Measurements from ENCODE around the gene SPNS3.

DNA sequence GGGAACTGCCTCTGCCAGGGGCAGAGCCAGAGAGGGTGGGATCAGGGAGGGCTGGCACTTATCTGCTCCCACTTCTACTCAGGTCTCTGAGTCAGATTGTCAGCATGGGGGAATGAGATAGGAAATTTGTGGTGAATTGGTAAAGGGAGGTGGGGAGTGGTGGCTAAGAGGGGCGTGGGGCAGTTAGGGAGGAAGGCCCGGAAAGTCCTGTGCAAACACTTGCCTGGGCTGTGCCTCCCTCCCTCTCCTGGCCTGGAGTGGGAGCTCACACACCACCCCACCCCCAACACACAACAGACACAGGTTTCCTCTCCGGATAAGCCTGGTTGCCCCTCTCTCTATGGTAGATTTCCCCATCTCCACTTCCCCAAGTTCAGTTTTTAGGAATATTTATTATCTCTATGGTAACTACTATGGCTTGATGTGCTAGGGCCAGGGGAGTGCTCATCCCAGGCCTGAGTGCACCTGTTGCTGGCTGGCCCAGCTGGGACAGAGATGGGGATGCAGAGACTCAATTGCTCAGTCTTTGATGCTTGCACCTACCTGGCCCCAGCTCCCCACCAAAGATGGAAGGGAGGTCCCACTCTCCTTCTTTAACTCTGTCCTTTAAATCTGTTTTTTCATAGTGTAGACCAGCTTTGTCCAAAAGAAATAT lies 67.7 kb downstream of the SPNS3 start:
- no peak for TF ChIP-seq ZNF157 (tag by site-specific recombination; IDR thresholded peaks at IDR 0.05)
- no peak for TF ChIP-seq ZNF292 (tag by site-specific recombination; IDR thresholded peaks at IDR 0.05; ENCODE audit: borderline replicate concordance, low read depth)

Data from HEK293 (cell line).